K562 (cell line): ENCODE measurements around the gene CDC42SE2.

ENCODE experiments used
- CTCF ChIP-seq, 3 experiments: IDR thresholded peaks in 2 of 3; conservative IDR thresholded peaks in 1 of 3; 2 replicates each; pipeline ENCODE4 v1.5.1; 2011 to 2012; ENCODE audit warnings: low read length in 3 of 3, mild to moderate bottlenecking in 3 of 3, control low read depth in 2 of 3, improper control_type of control experiment in 1 of 3, inconsistent platforms in 1 of 3, low read depth in 1 of 3, mixed read lengths in 1 of 3, moderate library complexity in 1 of 3; ENCODE audit not compliant: insufficient read depth in 2 of 3
- DMBX1 ChIP-seq: fragments of 250-450 bp; sonication (Bioruptor Pico); IDR thresholded peaks from 2 replicates; pipeline ENCODE4 v1.8.0; 2022; ENCODE audit warnings: inconsistent platforms, mild to moderate bottlenecking, moderate library complexity, borderline replicate concordance
- EZH2 ChIP-seq: IDR thresholded peaks from 2 replicates; pipeline ENCODE4 v1.6.1; 2012; ENCODE audit warnings: low read depth, mild to moderate bottlenecking, inconsistent platforms, low read length, borderline replicate concordance
- MXD1 ChIP-seq: fragments of 250-450 bp; sonication (Bioruptor Pico); IDR thresholded peaks from 2 replicates; pipeline ENCODE4 v1.8.0; 2021; ENCODE audit warnings: borderline replicate concordance, mild to moderate bottlenecking, moderate library complexity; ENCODE audit not compliant: poor library complexity, severe bottlenecking
- MXI1 ChIP-seq: IDR thresholded peaks from 2 replicates; pipeline ENCODE4 v1.6.1; 2011; ENCODE audit warnings: low read depth, mild to moderate bottlenecking, improper control_type of control experiment, low read length
- NCOA2 ChIP-seq, 2 experiments: fragments of 450-650 bp; IDR thresholded peaks; 2 replicates each; pipeline ENCODE4 v1.6.1; 2018; ENCODE audit warnings: mild to moderate bottlenecking in 2 of 2, moderate library complexity in 1 of 2; ENCODE audit not compliant: partially characterized antibody in 2 of 2
- POLR2AphosphoS5 ChIP-seq: IDR thresholded peaks from 2 replicates; pipeline ENCODE4 v1.6.1; 2011; ENCODE audit warnings: mild to moderate bottlenecking, low read depth, low read length, moderate library complexity; ENCODE audit not compliant: control insufficient read depth, insufficient read depth
- REST ChIP-seq, 2 experiments: fragments of 450-650 bp; formaldehyde crosslinking in 1 of 2; IDR thresholded peaks; 2 replicates each; pipeline versions ENCODE4 v1.4.0 to v1.6.1; 2014 to 2020; ENCODE audit warnings: mild to moderate bottlenecking in 2 of 2, borderline replicate concordance in 1 of 2, low read depth in 1 of 2
- USF2 ChIP-seq: sonication (generic); formaldehyde crosslinking; IDR thresholded peaks from 2 replicates; pipeline ENCODE4 v1.5.0; 2020; ENCODE audit warnings: missing genetic modification reagents

- TF ChIP-seq POLR2AphosphoS5 (no peak), EZH2 (no peak), DMBX1 (CRISPR knock-in tag) (no peak), USF2 (no peak), CTCF (IDR thresholded peaks at IDR 0.05 in 2 of 3, conservative IDR thresholded peaks at IDR 0.05 in 1 of 3; ENCODE audit: insufficient read depth in 2 of 3, low read depth in 1 of 3, low read length in 3 of 3) (no peak), MXD1 (CRISPR knock-in tag) (no peak), REST (IDR thresholded peaks at IDR 0.05; ENCODE audit: borderline replicate concordance) (no peak), REST (CRISPR knock-in tag; IDR thresholded peaks at IDR 0.05; ENCODE audit: low read depth) (no peak), NCOA2 (IDR thresholded peaks at IDR 0.05; ENCODE audit: partially characterized antibody in 2 of 2) (no peak), MXI1 (no peak)
Measured at GRCh38 chr5:131288328-131288727, 24.5 kb downstream of the CDC42SE2 start.
